ENCODE data around the gene C1orf167. TPM values are rescaled to one million over a fixed set of nuclear protein-coding genes. Genes with fewer than 3 reads are reported as not detected.

The C1orf167 gene
- total and polyA plus RNA-seq, 2 donors (not counting 1 experiment from before 2014, with no cell fraction given), result not detected

GRCh38 chr1:11714831-11715575, 47.0 kb upstream of the C1orf167 start:
- POLR2A ChIA-PET, result no interaction called here
- no peaks in the 10 kb centered on the region for H3K9me3 Mint-ChIP-seq (ENCODE audit: insufficient read depth)
- DNase-seq (no peak), ATAC-seq (ENCODE audit: low read depth) (no peak)
- H4K20me1 ChIP-seq (ENCODE audit: control insufficient read depth, insufficient read depth, low read length, poor library complexity, severe bottlenecking), result no peaks in the 10 kb centered on the region
- no peak overlapping the region for H3K9ac ChIP-seq (ENCODE audit: low read length)
- H3K4me1 ChIP-seq (ENCODE audit: control insufficient read depth in 2 of 2, insufficient read depth in 2 of 2, low read length in 2 of 2), result peaks cover 7 to 12% of the 10 kb centered on the region in 2 donors
- no peak overlapping the region for H3K4me3 ChIP-seq (ENCODE audit: control extremely low read depth in 1 of 5, extremely low read depth in 1 of 5, insufficient read depth in 1 of 5, low read depth in 2 of 5, low read length in 4 of 5)
- CTCF ChIA-PET, result interaction anchor here (1.1 to 2.4 kb wide), 6 partner anchors 15 to 677 kb away, joined by 3 to 13 read pairs (median 4); partner anchors contain the start of genes AGTRAP and FBXO6
- no peak overlapping the region for H3K27ac Mint-ChIP-seq
- no peak overlapping the region for H2AFZ ChIP-seq (ENCODE audit: insufficient read depth, low read depth, low read length, poor library complexity, severe bottlenecking)
- TF ChIP-seq EZH2 (IDR thresholded peaks at IDR 0.05; ENCODE audit: borderline replicate concordance, insufficient read depth, low read depth, low read length, poor library complexity, severe bottlenecking), result no peak
- no peak for TF ChIP-seq CTCF (IDR thresholded peaks at IDR 0.05)
- H3K36me3 ChIP-seq (replicated peaks in 1 of 2; ENCODE audit: control extremely low read depth in 1 of 2, control insufficient read depth in 1 of 2, extremely low read depth in 1 of 2, insufficient read depth in 2 of 2, low read length in 1 of 2), result no peaks in the 10 kb centered on the region
- no peaks in the 10 kb centered on the region for H3K27me3 Mint-ChIP-seq
- no peak overlapping the region for H3K4me2 ChIP-seq (replicated peaks; ENCODE audit: low read depth, low read length, poor library complexity, severe bottlenecking)
- WGBS (ENCODE audit: insufficient coverage), result 92% methylated on average over 17 of the region's 24 CpGs
- peaks cover 0 to 3% (median 0%) of the 10 kb centered on the region in 4 experiments for H3K27me3 ChIP-seq (replicated peaks in 1 of 4; ENCODE audit: control extremely low read depth in 1 of 4, control insufficient read depth in 3 of 4, insufficient read depth in 4 of 4, low read length in 3 of 4)
- H3K9me3 ChIP-seq (ENCODE audit: control extremely low read depth in 1 of 3, control insufficient read depth in 2 of 3, insufficient read depth in 1 of 3, low read length in 2 of 3), result no peaks in the 10 kb centered on the region
- peaks cover 12% of the 10 kb centered on the region for H3K4me1 Mint-ChIP-seq
- H3K27ac ChIP-seq (ENCODE audit: low read length in 2 of 2), result no peak overlapping the region
- H3K4me3 Mint-ChIP-seq, result no peak overlapping the region
- H3K79me2 ChIP-seq (ENCODE audit: control insufficient read depth, insufficient read depth, low read length), result no peaks in the 10 kb centered on the region
- intact Hi-C loops (cut with micrococcal nuclease), result loop anchor here (5.0 kb wide), 1 partner anchor 378 kb away; no protein-coding TSS in a partner anchor
